ENCODE data around the gene UVRAG. TPM values are rescaled to one million over a fixed set of nuclear protein-coding genes. Genes with fewer than 3 reads are reported as not detected.
"Not testable (repeated sequence)": the region's sequence is repeated elsewhere in the genome, so short reads cannot be mapped to it uniquely, and the experiment has no call there.

The UVRAG gene
- total RNA-seq, 1 donor from 2014 or later, result 17.8 TPM

DNA sequence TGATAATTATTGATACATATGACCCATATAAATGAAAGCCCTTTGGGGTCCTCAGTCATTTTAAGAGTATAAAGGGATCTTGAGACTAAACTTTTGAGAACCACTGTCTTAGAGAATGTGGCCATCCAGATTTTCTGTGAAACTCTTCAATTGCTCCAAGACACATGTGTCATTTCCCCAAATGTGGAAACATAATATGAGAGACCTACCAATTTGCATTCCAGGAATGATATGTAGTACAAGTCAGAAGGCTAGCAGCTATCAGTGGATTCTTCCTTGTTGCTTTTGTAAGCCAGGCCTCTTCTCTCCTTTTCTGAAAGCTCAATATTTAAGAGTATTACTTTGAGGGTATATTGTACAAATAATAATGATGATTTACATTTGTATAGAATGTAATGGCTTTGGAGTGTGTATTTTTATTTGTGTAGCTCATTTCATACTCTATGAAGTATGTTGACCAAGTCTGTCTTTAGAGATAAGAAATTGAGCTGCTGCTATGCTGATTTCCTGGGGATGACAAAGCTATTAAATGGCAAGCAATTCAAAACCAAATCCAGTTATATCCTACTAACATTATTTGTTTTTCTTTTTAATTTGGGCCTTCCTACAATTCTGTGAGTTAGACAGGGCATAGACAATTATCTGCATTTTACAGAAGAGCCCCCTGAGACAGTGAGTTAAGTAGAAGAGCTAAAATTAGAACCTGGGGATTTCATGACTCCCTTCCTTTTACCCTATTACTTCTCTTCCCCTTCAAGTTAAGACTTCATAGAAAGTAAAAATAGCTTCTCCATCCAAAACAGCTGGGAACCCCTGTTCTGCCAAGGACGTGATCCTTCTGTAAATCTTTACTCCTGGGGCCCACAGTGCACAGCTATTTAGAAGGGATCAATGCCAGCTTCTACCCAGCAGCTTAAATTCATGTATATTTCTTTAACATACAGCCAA lies 259.4 kb downstream of the UVRAG start:
- Mint-ChIP-seq H3K4me3 (ENCODE audit: unreplicated experiment) (no peak overlapping the region), H3K9me3 (ENCODE audit: unreplicated experiment) (peaks cover 2% of the 10 kb centered on the region), H3K36me3 (ENCODE audit: unreplicated experiment) (no peaks in the 10 kb centered on the region), H3K4me1 (ENCODE audit: low read depth, unreplicated experiment) (peaks cover 9% of the 10 kb centered on the region), H3K27ac (ENCODE audit: unreplicated experiment) (no peak overlapping the region), H3K27me3 (ENCODE audit: unreplicated experiment) (no peaks in the 10 kb centered on the region)
- TF ChIP-seq, protein P1, sequence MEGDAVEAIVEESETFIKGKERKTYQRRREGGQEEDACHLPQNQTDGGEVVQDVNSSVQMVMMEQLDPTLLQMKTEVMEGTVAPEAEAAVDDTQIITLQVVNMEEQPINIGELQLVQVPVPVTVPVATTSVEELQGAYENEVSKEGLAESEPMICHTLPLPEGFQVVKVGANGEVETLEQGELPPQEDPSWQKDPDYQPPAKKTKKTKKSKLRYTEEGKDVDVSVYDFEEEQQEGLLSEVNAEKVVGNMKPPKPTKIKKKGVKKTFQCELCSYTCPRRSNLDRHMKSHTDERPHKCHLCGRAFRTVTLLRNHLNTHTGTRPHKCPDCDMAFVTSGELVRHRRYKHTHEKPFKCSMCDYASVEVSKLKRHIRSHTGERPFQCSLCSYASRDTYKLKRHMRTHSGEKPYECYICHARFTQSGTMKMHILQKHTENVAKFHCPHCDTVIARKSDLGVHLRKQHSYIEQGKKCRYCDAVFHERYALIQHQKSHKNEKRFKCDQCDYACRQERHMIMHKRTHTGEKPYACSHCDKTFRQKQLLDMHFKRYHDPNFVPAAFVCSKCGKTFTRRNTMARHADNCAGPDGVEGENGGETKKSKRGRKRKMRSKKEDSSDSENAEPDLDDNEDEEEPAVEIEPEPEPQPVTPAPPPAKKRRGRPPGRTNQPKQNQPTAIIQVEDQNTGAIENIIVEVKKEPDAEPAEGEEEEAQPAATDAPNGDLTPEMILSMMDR (IDR thresholded peaks at IDR 0.05; ENCODE audit: partially characterized antibody, unreplicated experiment), result no peak
- no peak for DNase-seq

DNA sequence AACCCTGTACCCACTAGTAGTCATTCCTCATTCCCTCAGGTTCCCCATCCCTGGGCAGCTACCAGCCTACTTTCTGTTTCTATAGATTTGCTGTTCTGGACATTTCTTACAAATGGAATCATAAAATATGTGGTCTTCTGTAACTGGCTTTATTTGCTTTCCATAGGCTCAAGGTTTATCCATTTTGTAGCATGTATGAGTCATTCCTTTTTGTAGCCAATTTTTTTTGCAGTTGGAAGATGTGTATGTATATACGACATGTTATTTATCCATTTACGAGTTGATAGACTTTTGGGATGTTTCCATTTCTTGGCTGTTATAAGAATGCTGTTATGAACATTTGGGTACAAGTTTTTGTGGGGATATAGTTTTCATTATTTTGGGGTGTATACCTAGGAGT lies 260.7 kb downstream of the UVRAG start:
- Mint-ChIP-seq H3K4me3 (ENCODE audit: unreplicated experiment) (no peak overlapping the region), H3K27ac (ENCODE audit: unreplicated experiment) (no peak overlapping the region), H3K9me3 (ENCODE audit: unreplicated experiment) (peaks cover 2% of the 10 kb centered on the region), H3K27me3 (ENCODE audit: unreplicated experiment) (no peaks in the 10 kb centered on the region), H3K36me3 (ENCODE audit: unreplicated experiment) (no peaks in the 10 kb centered on the region), H3K4me1 (ENCODE audit: low read depth, unreplicated experiment) (peaks cover 9% of the 10 kb centered on the region)
- TF ChIP-seq, protein P1 (IDR thresholded peaks at IDR 0.05; ENCODE audit: partially characterized antibody, unreplicated experiment), result no peak
- DNase-seq, result no peak

DNA sequence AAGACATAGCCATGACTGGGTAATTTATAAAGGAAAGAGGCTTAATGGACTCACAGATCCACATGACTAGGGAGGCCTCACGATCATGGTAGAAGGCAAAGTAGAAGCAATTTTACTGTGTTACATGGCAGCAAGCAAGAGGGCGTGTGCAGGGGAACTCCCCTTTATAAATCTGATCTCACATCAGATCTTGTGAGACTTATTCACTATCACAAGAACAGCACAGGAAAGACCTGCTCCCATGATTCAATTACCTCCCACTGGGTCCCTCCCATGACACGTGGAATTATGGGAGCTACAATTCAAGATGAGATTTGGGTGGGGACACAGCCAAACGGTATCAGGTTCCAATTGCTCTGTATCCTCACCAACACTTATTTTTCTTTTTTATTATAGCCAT lies 261.2 kb downstream of the UVRAG start:
- H3K27ac Mint-ChIP-seq (ENCODE audit: unreplicated experiment); DNase-seq; H3K4me1 Mint-ChIP-seq (ENCODE audit: low read depth, unreplicated experiment); H3K36me3 Mint-ChIP-seq (ENCODE audit: unreplicated experiment); H3K27me3 Mint-ChIP-seq (ENCODE audit: unreplicated experiment); H3K9me3 Mint-ChIP-seq (ENCODE audit: unreplicated experiment); H3K4me3 Mint-ChIP-seq (ENCODE audit: unreplicated experiment): not testable (repeated sequence)

DNA sequence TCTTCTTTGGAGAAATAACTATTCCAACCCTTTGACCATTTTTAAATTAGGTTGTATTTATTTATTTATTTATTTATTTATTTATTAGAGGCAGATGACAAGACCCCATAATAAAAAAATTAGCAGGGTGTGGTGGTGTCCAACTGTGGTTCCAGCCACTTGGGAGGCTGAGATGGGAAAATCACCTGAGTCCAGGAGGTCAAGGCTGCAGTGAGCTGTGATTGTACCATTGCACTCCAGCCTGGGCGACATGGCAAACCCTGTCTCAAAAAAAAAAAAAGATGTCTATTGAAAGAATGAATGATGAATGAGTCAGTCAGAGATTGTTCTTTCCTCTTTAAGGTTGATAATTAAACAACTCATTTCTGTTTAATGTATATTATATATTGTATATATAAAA lies 261.7 kb downstream of the UVRAG start:
- TF ChIP-seq, protein P1 (IDR thresholded peaks at IDR 0.05; ENCODE audit: partially characterized antibody, unreplicated experiment), result no peak
- H3K4me3 Mint-ChIP-seq (ENCODE audit: unreplicated experiment), result no peak overlapping the region
- H3K27me3 Mint-ChIP-seq (ENCODE audit: unreplicated experiment), result no peaks in the 10 kb centered on the region
- DNase-seq, result no peak
- peaks cover 2% of the 10 kb centered on the region for H3K9me3 Mint-ChIP-seq (ENCODE audit: unreplicated experiment)
- no peak overlapping the region for H3K27ac Mint-ChIP-seq (ENCODE audit: unreplicated experiment)
- no peaks in the 10 kb centered on the region for H3K36me3 Mint-ChIP-seq (ENCODE audit: unreplicated experiment)
- H3K4me1 Mint-ChIP-seq (ENCODE audit: low read depth, unreplicated experiment), result peaks cover 6% of the 10 kb centered on the region

DNA sequence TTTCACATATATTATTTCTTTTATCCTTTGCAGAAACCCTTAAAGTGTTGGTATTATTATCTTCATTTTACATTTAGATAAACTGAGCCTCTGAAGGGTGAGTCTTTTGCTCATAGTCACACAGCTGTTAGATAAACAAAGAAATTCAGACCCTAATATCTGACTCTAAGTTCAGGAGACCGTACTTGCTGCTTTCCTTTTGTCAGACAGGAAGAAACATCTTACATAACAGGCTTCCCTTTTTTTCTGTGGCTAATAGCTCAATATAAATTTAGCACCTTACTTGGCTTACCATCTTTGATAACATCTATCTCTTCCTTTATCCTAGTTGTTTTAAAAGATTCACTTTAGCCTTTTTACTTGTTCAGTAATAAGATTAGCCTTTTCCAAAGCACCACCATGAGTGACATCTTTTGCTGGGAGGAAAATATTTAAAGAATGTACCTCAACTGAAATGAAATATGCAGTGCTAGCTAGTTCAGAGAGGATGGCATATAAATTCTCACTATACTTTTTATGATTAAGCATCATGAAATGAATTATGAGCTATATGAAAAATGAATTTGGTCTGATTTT lies 262.7 kb downstream of the UVRAG start:
- Mint-ChIP-seq H3K4me1 (ENCODE audit: low read depth, unreplicated experiment) (peaks cover 6% of the 10 kb centered on the region), H3K4me3 (ENCODE audit: unreplicated experiment) (no peak overlapping the region), H3K36me3 (ENCODE audit: unreplicated experiment) (no peaks in the 10 kb centered on the region), H3K27me3 (ENCODE audit: unreplicated experiment) (no peaks in the 10 kb centered on the region), H3K27ac (ENCODE audit: unreplicated experiment) (no peak overlapping the region), H3K9me3 (ENCODE audit: unreplicated experiment) (peaks cover 2% of the 10 kb centered on the region)
- TF ChIP-seq, protein P1 (IDR thresholded peaks at IDR 0.05; ENCODE audit: partially characterized antibody, unreplicated experiment), result no peak
- no peak for DNase-seq

DNA sequence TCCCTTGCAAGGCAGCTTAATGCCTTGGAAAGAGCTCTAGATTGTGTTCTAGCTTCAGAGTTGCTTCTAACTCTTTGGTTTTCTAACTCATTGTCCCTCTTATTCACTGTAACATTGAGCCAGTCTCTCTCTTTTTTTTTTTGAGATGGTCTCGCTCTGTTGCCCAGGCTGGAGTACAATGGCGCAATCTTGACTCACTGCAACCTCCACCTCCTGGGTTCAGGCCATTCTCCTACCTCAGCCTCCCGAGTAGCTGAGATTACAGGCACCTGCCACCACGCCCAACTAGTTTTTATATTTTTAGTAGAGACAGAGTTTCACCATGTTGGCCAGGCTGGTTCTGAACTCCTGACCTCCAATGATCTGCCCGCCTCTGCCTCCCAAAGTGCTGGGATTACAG lies 266.1 kb downstream of the UVRAG start:
- not testable (repeated sequence) for H3K27me3 Mint-ChIP-seq (ENCODE audit: unreplicated experiment); H3K4me3 Mint-ChIP-seq (ENCODE audit: unreplicated experiment); H3K27ac Mint-ChIP-seq (ENCODE audit: unreplicated experiment); H3K9me3 Mint-ChIP-seq (ENCODE audit: unreplicated experiment); DNase-seq; H3K4me1 Mint-ChIP-seq (ENCODE audit: low read depth, unreplicated experiment); H3K36me3 Mint-ChIP-seq (ENCODE audit: unreplicated experiment)

All from glutamatergic neuron (in vitro differentiated cells).